Fibroblast of peridontal ligament (primary cell): Measurements from ENCODE around the gene MIA2.
"Not testable (repeated sequence)": the region's sequence is repeated elsewhere in the genome, so short reads cannot be mapped to it uniquely, and the experiment has no call there.

ENCODE experiments used
- DNase-seq: peaks from one replicate; pipeline ENCODE4 v3.0.0-alpha.2; 2010; ENCODE audit errors: extremely low read depth

MIA2 gene, protein sequence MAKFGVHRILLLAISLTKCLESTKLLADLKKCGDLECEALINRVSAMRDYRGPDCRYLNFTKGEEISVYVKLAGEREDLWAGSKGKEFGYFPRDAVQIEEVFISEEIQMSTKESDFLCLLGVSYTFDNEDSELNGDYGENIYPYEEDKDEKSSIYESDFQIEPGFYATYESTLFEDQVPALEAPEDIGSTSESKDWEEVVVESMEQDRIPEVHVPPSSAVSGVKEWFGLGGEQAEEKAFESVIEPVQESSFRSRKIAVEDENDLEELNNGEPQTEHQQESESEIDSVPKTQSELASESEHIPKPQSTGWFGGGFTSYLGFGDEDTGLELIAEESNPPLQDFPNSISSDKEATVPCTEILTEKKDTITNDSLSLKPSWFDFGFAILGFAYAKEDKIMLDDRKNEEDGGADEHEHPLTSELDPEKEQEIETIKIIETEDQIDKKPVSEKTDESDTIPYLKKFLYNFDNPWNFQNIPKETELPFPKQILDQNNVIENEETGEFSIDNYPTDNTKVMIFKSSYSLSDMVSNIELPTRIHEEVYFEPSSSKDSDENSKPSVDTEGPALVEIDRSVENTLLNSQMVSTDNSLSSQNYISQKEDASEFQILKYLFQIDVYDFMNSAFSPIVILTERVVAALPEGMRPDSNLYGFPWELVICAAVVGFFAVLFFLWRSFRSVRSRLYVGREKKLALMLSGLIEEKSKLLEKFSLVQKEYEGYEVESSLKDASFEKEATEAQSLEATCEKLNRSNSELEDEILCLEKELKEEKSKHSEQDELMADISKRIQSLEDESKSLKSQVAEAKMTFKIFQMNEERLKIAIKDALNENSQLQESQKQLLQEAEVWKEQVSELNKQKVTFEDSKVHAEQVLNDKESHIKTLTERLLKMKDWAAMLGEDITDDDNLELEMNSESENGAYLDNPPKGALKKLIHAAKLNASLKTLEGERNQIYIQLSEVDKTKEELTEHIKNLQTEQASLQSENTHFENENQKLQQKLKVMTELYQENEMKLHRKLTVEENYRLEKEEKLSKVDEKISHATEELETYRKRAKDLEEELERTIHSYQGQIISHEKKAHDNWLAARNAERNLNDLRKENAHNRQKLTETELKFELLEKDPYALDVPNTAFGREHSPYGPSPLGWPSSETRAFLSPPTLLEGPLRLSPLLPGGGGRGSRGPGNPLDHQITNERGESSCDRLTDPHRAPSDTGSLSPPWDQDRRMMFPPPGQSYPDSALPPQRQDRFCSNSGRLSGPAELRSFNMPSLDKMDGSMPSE (N-terminal part only)

GRCh38 chr14:39233680-39234326, at the start of gene MIA2:
TSS of gene MIA2 (plus strand) at chr14:39233915. CDS start at chr14:39234115, 200 bp downstream.
- DNase-seq: peak; percentile 13

DNA sequence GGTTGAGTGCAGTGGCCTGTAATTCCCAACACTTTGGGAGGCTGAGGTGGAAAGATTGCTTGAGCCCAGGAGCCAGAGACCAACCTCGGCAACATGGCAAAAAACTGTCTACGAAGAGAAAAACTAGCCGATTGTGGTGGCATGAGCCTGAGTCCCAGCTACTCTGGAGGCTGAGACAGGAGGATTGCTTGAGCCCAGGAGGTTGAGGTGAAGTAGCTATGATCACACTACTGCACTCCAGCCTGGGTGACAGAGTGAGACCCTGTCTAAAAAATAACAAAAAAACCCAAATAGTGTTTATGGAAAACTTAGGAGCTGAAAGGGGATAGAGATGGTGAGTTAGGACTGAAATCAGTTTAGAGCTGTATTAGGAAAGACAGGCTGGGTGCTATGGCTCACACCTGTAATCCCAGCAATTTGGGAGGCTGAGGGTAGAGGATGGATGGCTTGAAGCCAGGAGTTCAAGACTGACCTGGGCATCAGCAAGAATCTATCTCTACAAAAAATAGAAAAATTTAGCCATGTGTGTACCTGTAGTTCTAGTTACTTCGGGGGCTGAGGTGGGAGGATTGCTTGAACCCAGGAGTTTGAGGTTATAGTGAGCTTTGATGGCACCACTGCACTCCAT, 49.0 kb upstream of the MIA2 start:
- DNase-seq: no peak

GRCh38 chr14:39185256-39186049, 48.3 kb upstream of the MIA2 start:
- no peak for DNase-seq

GRCh38 chr14:39186941-39187525, 46.7 kb upstream of the MIA2 start:
- DNase-seq: no peak

DNA sequence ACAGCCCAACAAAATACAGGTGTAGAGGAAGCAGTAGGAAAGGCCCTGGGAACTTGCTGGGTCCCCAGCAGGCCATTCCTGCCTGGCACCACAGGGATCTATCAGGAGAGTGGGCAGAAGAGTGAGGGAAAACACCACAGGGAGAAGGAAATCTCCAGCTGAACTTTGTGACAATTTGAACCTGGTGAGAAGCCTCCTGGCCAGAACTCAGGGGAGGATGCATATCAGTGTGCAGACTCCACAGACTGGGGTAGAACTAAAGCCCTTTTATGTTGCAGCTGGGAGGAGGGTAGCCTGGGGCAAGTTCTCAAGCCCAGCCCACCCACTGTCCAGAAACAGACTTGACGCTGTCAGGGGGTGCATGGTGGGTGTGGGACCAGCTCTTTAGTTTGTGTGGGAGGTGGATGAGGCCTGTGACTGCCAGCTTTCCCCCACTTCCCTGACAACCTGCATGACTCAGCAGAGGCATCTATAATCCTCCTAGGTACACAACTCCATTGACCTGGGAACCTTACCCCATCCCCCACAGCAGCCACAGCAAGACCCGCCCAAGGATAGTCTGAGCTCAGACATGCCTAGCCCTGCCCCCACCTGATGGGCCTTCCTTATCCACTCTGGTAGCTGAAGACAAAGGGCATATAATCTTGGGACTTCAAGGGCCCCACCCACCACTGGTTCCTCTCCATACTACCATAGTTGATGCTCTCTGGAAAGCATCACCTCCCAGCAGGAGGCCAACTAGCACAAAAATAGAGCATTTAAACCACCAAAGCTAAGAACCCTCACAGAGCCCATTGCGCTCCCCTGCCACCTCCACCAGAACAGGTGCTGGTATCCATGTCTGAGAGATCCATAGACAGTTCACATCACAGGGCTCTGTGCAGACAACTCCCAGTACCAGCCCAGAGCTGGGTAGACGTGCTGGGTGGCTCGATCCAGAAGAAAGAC, 29.8 kb upstream of the MIA2 start:
- DNase-seq: no peak

DNA sequence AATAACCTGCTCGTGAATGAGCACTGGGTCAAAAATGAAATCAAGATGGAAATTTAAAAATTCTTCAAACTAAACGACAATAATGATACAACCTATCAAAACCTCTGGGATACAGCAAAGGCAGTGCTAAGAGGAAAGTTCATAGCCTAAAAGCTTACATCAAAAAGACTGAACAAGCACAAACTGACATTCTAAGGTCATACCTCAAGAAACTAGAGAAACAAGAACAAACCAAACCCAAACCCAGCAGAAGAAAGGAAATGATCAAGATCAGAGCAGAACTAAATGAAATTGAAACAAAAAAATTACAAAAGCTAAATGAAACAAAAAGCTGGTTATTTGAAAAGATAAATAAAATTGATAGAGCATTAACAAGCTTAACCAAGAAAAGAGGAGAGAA, 26.3 kb upstream of the MIA2 start:
- DNase-seq: not testable (repeated sequence)

DNA sequence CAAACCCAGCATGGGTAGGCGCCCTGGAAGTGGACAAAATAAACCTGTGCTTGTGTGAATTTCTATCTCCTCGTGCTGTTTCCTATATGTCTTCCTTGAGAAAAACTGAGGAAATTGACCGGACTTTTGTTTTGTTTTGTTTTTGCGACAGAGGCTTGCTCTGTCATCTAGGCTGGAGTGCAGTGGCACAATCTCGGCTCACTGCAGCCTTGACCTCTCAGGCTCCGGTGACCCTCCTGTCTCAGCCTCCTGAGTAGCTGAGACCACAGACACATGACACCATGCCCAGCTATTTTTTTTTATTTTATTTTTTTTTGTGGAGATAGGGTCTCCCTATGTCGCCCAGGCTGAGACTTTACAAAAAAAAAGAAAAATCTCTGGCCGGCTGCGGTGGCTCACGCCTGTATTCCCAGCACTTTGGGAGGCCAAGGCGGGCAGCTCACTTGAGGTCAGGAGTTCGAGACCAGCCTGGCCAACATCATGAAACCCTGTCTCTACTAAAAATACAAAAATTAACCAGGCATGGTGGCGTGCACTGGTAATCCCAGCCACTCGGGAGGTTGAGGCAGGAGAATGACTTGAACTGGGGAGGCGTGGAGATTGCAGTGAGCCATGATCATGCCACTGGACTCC, 22.5 kb upstream of the MIA2 start:
- no peak for DNase-seq

- no peak for DNase-seq
Measured at GRCh38 chr14:39212034-39212433, 21.7 kb upstream of the MIA2 start.

- DNase-seq: no peak
Measured at GRCh38 chr14:39212693-39213092, 21.0 kb upstream of the MIA2 start.

- no peak for DNase-seq
Measured at GRCh38 chr14:39217214-39217879, 16.4 kb upstream of the MIA2 start.

- DNase-seq: peak; percentile 11
Measured at GRCh38 chr14:39218171-39218769, 15.4 kb upstream of the MIA2 start.

DNA sequence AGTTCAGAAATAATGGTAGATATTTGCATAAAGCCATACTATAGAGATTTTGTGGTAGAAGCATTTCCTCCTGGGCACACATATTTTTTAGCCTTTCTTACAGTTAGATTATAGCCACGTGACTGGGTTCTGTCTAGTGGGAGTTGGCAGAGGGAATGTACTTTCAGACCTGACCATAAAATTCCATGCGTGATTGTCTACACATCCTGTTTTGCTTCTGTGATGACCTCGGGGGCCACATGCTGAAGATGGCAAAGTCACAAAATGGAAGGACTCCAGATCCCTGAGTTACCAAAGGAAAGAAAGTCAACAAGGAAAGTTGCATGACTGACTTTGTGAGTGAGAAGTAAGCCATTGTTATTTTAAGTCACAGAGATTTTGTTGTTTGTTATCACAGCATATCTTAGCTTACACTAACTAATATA, 14.6 kb upstream of the MIA2 start:
- peak; percentile 15 for DNase-seq

GRCh38 chr14:39220473-39220872, 13.2 kb upstream of the MIA2 start:
- DNase-seq: not testable (repeated sequence)

GRCh38 chr14:39228044-39228443, 5.7 kb upstream of the MIA2 start:
- no peak for DNase-seq

GRCh38 chr14:39228509-39229221, 5.0 kb upstream of the MIA2 start:
- no peak for DNase-seq

GRCh38 chr14:39229222-39229543, 4.5 kb upstream of the MIA2 start:
- DNase-seq: peak; percentile 64
